ENCODE results near the gene EGFR.

DNA sequence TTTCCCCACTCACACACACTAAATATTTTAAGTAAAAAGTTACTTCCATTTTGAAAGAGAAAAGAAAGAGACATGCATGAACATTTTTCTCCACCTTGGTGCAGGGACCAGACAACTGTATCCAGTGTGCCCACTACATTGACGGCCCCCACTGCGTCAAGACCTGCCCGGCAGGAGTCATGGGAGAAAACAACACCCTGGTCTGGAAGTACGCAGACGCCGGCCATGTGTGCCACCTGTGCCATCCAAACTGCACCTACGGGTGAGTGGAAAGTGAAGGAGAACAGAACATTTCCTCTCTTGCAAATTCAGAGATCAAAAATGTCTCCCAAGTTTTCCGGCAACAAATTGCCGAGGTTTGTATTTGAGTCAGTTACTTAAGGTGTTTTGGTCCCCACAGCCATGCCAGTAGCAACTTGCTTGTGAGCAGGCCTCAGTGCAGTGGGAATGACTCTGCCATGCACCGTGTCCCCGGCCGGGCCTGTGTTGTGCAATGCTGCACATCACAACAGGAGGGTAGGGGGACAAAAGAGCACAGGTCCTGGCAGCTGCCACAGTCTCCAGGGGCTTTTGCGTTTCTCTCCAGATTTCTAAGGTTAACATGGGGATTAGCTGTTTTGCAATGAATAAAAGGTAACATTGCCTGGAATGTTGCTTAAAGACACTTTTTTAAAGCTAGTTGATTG, 146.5 kb downstream of the EGFR start:
- TF ChIP-seq, protein P1, sequence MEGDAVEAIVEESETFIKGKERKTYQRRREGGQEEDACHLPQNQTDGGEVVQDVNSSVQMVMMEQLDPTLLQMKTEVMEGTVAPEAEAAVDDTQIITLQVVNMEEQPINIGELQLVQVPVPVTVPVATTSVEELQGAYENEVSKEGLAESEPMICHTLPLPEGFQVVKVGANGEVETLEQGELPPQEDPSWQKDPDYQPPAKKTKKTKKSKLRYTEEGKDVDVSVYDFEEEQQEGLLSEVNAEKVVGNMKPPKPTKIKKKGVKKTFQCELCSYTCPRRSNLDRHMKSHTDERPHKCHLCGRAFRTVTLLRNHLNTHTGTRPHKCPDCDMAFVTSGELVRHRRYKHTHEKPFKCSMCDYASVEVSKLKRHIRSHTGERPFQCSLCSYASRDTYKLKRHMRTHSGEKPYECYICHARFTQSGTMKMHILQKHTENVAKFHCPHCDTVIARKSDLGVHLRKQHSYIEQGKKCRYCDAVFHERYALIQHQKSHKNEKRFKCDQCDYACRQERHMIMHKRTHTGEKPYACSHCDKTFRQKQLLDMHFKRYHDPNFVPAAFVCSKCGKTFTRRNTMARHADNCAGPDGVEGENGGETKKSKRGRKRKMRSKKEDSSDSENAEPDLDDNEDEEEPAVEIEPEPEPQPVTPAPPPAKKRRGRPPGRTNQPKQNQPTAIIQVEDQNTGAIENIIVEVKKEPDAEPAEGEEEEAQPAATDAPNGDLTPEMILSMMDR (IDR thresholded peaks at IDR 0.05; ENCODE audit: low read depth, low read length), result no peak
- TF ChIP-seq EZH2phosphoT487 (IDR thresholded peaks at IDR 0.05; ENCODE audit: low read depth), result no peak
